ENCODE measurements around the gene WDR5. TPM values are rescaled to one million over a fixed set of nuclear protein-coding genes. Genes with fewer than 3 reads are reported as not detected.

Gene WDR5
- total and polyA plus RNA-seq, 2 experiments from 2014 or later = 19.8 to 20.2 TPM

DNA sequence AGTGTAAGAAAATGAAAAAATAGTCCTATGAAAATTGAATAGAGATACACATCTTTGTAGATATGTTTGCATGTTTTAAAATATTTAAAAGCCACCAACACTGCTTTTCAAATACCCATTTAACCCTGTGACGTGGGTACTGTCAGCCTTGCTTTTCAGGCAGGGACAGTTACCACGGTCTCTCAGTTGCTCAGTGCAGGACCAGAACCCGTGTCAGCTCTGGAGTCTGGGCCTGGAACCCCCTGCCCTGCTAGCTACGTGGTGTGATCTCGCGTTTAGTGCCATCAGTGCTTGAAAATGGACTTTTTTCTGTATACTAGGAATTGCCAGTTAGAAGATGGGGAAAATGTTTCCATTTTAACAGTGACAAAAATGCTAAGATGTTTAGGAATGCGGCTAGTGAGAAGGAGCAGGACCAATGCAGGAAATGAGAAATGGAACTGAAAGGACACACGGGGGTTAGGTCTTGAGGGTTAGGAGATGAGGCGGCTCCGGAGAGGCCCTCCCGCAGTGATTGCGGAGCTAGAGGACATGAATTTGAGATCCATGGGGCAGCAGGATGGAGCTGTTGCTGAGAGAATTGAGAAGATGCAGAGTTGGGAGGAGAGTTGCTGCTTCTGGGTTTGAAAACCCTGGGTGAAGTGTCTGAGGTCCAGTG is 14.8 kb downstream of the WDR5 start:
- WGBS (ENCODE audit: low lambda C conversion rate, missing lambda C conversion rate) = 94% methylated on average over 12 of the region's 12 CpGs
- Histone ChIP-seq H3K9me3 (ENCODE audit: low read depth) (no peaks in the 10 kb centered on the region), H3K4me1 (ENCODE audit: insufficient read depth) (no peaks in the 10 kb centered on the region), H3K36me3 (replicated peaks; ENCODE audit: insufficient read depth, low read depth) (no peaks in the 10 kb centered on the region), H3K27ac (no peak overlapping the region), H3K4me2 (no peak overlapping the region), H2AFZ (no peak overlapping the region), H4K20me1 (ENCODE audit: insufficient read depth, poor library complexity, severe bottlenecking) (no peaks in the 10 kb centered on the region), H3K27me3 (no peaks in the 10 kb centered on the region), H3K9me2 (replicated peaks; ENCODE audit: insufficient read depth) (no peaks in the 10 kb centered on the region), H3K4me3 (no peak overlapping the region), H3K79me2 (no peaks in the 10 kb centered on the region)
- no peak for TF ChIP-seq EZH2 (IDR thresholded peaks at IDR 0.05; ENCODE audit: borderline replicate concordance)
- TF ChIP-seq EZH2phosphoT487 (IDR thresholded peaks at IDR 0.05; ENCODE audit: low read depth, severe bottlenecking, unreplicated experiment) = no peak
- TF ChIP-seq, protein P1, sequence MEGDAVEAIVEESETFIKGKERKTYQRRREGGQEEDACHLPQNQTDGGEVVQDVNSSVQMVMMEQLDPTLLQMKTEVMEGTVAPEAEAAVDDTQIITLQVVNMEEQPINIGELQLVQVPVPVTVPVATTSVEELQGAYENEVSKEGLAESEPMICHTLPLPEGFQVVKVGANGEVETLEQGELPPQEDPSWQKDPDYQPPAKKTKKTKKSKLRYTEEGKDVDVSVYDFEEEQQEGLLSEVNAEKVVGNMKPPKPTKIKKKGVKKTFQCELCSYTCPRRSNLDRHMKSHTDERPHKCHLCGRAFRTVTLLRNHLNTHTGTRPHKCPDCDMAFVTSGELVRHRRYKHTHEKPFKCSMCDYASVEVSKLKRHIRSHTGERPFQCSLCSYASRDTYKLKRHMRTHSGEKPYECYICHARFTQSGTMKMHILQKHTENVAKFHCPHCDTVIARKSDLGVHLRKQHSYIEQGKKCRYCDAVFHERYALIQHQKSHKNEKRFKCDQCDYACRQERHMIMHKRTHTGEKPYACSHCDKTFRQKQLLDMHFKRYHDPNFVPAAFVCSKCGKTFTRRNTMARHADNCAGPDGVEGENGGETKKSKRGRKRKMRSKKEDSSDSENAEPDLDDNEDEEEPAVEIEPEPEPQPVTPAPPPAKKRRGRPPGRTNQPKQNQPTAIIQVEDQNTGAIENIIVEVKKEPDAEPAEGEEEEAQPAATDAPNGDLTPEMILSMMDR (IDR thresholded peaks at IDR 0.05; ENCODE audit: poor library complexity) = no peak
- DNase-seq (ENCODE audit: low spot score) = no peak

DNA sequence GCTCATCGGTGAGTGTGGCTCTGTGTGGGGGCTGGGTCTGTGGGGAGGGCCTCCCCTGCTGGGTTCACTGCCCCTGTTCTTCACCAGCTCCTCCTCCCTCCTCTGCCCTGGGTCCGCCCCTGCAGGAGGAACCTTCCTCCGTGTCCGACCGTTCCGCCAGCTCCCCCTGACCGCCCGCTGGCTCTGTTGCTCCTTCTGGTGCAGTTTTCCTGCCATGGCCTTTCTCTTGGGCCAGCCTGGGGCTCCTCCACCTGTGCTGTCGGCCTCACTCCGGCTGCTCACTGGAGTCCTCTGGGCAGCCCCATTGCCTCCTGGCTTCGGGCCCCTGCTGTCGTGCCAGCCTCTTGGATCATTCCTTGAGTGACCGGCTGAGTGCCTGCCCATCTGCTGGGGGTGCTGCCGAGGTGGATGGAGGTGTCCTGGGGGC is 16.2 kb downstream of the WDR5 start:
- Histone ChIP-seq H3K27ac (no peak overlapping the region), H3K79me2 (no peaks in the 10 kb centered on the region), H3K4me3 (no peak overlapping the region), H3K9me2 (replicated peaks; ENCODE audit: insufficient read depth) (no peaks in the 10 kb centered on the region), H3K36me3 (replicated peaks; ENCODE audit: insufficient read depth, low read depth) (no peaks in the 10 kb centered on the region), H3K4me2 (no peak overlapping the region), H2AFZ (no peak overlapping the region), H3K4me1 (ENCODE audit: insufficient read depth) (no peaks in the 10 kb centered on the region), H3K9me3 (ENCODE audit: low read depth) (no peaks in the 10 kb centered on the region), H3K27me3 (no peaks in the 10 kb centered on the region), H4K20me1 (ENCODE audit: insufficient read depth, poor library complexity, severe bottlenecking) (no peaks in the 10 kb centered on the region)
- WGBS (ENCODE audit: low lambda C conversion rate, missing lambda C conversion rate) = 85% methylated on average over 14 of the region's 14 CpGs
- DNase-seq (ENCODE audit: low spot score) = no peak
- TF ChIP-seq EZH2phosphoT487 (IDR thresholded peaks at IDR 0.05; ENCODE audit: low read depth, severe bottlenecking, unreplicated experiment) (no peak), EZH2 (IDR thresholded peaks at IDR 0.05; ENCODE audit: borderline replicate concordance) (no peak)
- TF ChIP-seq, protein P1 (IDR thresholded peaks at IDR 0.05; ENCODE audit: poor library complexity) = no peak

DNA sequence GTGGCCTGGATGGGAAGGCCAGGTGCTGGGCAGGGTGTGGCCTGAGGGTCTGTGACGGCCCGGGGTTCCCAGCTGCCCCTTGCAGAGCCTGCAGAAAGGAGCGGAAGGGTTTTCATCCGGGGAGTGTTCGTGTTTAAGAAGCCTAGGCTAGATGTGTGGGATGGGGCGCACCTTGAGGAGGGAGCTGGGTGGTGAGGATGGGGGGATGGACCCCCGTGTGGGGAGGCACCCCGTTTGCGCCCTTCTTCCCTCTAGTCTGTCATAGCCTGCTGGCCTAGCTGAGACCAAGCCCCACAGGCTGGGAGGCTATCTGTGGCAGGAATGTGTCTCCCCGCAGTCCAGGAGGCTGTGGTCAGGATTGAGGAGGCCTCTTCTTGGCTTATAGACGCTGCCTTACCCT is 16.6 kb downstream of the WDR5 start:
- Histone ChIP-seq H2AFZ (no peak overlapping the region), H3K9me2 (replicated peaks; ENCODE audit: insufficient read depth) (no peaks in the 10 kb centered on the region), H3K9me3 (ENCODE audit: low read depth) (no peaks in the 10 kb centered on the region), H4K20me1 (ENCODE audit: insufficient read depth, poor library complexity, severe bottlenecking) (no peaks in the 10 kb centered on the region), H3K79me2 (no peaks in the 10 kb centered on the region), H3K27ac (no peak overlapping the region), H3K4me3 (no peak overlapping the region), H3K27me3 (no peaks in the 10 kb centered on the region), H3K4me2 (no peak overlapping the region), H3K4me1 (ENCODE audit: insufficient read depth) (no peaks in the 10 kb centered on the region), H3K36me3 (replicated peaks; ENCODE audit: insufficient read depth, low read depth) (no peaks in the 10 kb centered on the region)
- TF ChIP-seq, protein P1 (IDR thresholded peaks at IDR 0.05; ENCODE audit: poor library complexity) = no peak
- TF ChIP-seq EZH2phosphoT487 (IDR thresholded peaks at IDR 0.05; ENCODE audit: low read depth, severe bottlenecking, unreplicated experiment) = no peak
- no peak for TF ChIP-seq EZH2 (IDR thresholded peaks at IDR 0.05; ENCODE audit: borderline replicate concordance)
- whole genome bisulfite sequencing (ENCODE audit: low lambda C conversion rate, missing lambda C conversion rate) = 97% methylated on average over 11 of the region's 11 CpGs
- no peak for DNase-seq (ENCODE audit: low spot score)

Measured in hepatocyte (in vitro differentiated cells).